HS-27A (cell line): ENCODE data around the gene CDYL.

Source experiments
- DNase-seq: peaks from one replicate; pipeline ENCODE4 v3.0.0-alpha.2; 2012; ENCODE audit warnings: low read depth, missing footprints

Gene CDYL

GRCh38 chr6:4774296-4774695 lies 1.9 kb upstream of the CDYL start:
- DNase-seq: no peak

- DNase-seq: no peak
Observed at GRCh38 chr6:4774715-4775493, 1.3 kb upstream of the CDYL start.

- no peak for DNase-seq
Observed at GRCh38 chr6:4775494-4776130, 592 bp upstream of the CDYL start.

- no peak for DNase-seq
Observed at GRCh38 chr6:4776493-4777393, 539 bp downstream of the CDYL start.

GRCh38 chr6:4777394-4777935 lies 1.3 kb downstream of the CDYL start:
- DNase-seq: no peak

- no peak for DNase-seq
Observed at GRCh38 chr6:4778086-4778485, 1.9 kb downstream of the CDYL start.

GRCh38 chr6:4780360-4780812 lies 4.2 kb downstream of the CDYL start:
- DNase-seq: no peak

- DNase-seq: no peak
Observed at GRCh38 chr6:4781426-4781825, 5.2 kb downstream of the CDYL start.

- no peak for DNase-seq
Observed at GRCh38 chr6:4781967-4782575, 5.9 kb downstream of the CDYL start.

GRCh38 chr6:4786996-4787395 lies 10.8 kb downstream of the CDYL start:
- no peak for DNase-seq

- no peak for DNase-seq
Observed at GRCh38 chr6:4788482-4788881, 12.3 kb downstream of the CDYL start.

- DNase-seq: no peak
Observed at GRCh38 chr6:4788953-4789584, 12.9 kb downstream of the CDYL start.

- DNase-seq: no peak
Observed at GRCh38 chr6:4790158-4790899, 14.1 kb downstream of the CDYL start.

- DNase-seq: no peak
Observed at GRCh38 chr6:4794140-4794707, 18.0 kb downstream of the CDYL start.

- DNase-seq: no peak
Observed at GRCh38 chr6:4797587-4797986, 21.4 kb downstream of the CDYL start.

GRCh38 chr6:4799912-4800311 lies 23.7 kb downstream of the CDYL start:
- DNase-seq: no peak

GRCh38 chr6:4800662-4801061 lies 24.5 kb downstream of the CDYL start:
- DNase-seq: no peak

- DNase-seq: no peak
Observed at GRCh38 chr6:4801491-4802110, 25.4 kb downstream of the CDYL start.

GRCh38 chr6:4802312-4802935 lies 26.2 kb downstream of the CDYL start:
- no peak for DNase-seq
